RWPE2 (cell line): Measurements from ENCODE around the gene SCLT1.
"Not testable (repeated sequence)": the region's sequence is repeated elsewhere in the genome, so short reads cannot be mapped to it uniquely, and the experiment has no call there.

Experiments used
- ATAC-seq: fragments of 200-7000 bp; cut with Tn5 transposase; 3 replicates; pipeline ENCODE4 v1.9.1; 2021; ENCODE audit warnings: low read depth
- DNase-seq: peaks from one replicate; pipeline ENCODE4 v3.0.0-alpha.2; 2020; ENCODE audit warnings: low spot score
- H3K27ac ChIP-seq: fragments of 450-650 bp; 2 replicates; pipeline ENCODE4 v1.5.1; 2017; ENCODE audit warnings: mild to moderate bottlenecking; ENCODE audit not compliant: poor library complexity, severe bottlenecking
- H3K27me3 ChIP-seq: fragments of 250-450 bp; sonication (Bioruptor Pico); 2 replicates; pipeline ENCODE4 v1.5.1; 2021; ENCODE audit warnings: mild to moderate bottlenecking, moderate library complexity; ENCODE audit not compliant: insufficient read depth, poor library complexity, severe bottlenecking
- H3K36me3 ChIP-seq: fragments of 250-450 bp; sonication (Bioruptor Pico); 2 replicates; pipeline ENCODE4 v1.5.1; 2020; ENCODE audit warnings: low read depth, mild to moderate bottlenecking, moderate library complexity
- H3K4me1 ChIP-seq: fragments of 250-450 bp; sonication (Bioruptor Pico); 2 replicates; pipeline ENCODE4 v1.5.1; 2021; ENCODE audit warnings: mild to moderate bottlenecking, moderate library complexity; ENCODE audit not compliant: insufficient read depth, poor library complexity, severe bottlenecking
- H3K4me3 ChIP-seq: fragments of 250-450 bp; sonication (Bioruptor Pico); 2 replicates; pipeline ENCODE4 v1.5.1; 2021; ENCODE audit warnings: mild to moderate bottlenecking, moderate library complexity; ENCODE audit not compliant: severe bottlenecking
- H3K9me3 ChIP-seq: fragments of 250-450 bp; sonication (Bioruptor Pico); 2 replicates; pipeline ENCODE4 v1.5.1; 2021; ENCODE audit warnings: mild to moderate bottlenecking, moderate library complexity; ENCODE audit not compliant: severe bottlenecking
- TF ChIP-seq, protein P1 (sequence below): fragments of 450-650 bp; IDR thresholded peaks from one replicate; pipeline ENCODE4 v1.5.1; 2017; ENCODE audit warnings: mild to moderate bottlenecking, moderate library complexity; ENCODE audit not compliant: poor library complexity, severe bottlenecking

SCLT1 gene

DNA sequence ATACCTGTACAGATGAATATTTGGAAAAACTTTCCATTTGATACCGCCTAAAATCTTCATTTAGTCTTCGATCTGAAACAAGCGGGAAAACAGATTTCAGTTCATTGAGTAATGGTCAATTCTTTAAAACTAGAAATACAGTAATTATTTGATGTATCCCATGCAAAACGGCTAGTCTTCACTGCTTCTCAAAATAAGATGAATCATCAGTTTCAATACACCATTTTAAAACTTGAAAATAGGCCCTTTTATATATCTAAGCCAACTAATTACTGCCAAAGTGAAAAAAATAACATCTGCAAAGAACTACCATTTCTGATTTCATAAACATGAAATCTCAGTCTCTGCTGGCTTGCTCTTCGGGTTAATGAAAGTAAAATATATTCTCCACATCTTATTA lies 11.0 kb downstream of the SCLT1 start:
- H3K36me3 ChIP-seq, result peaks cover 21% of the 10 kb centered on the region
- H3K27me3 ChIP-seq, result no peaks in the 10 kb centered on the region
- no peaks in the 10 kb centered on the region for H3K4me1 ChIP-seq
- TF ChIP-seq, protein P1, sequence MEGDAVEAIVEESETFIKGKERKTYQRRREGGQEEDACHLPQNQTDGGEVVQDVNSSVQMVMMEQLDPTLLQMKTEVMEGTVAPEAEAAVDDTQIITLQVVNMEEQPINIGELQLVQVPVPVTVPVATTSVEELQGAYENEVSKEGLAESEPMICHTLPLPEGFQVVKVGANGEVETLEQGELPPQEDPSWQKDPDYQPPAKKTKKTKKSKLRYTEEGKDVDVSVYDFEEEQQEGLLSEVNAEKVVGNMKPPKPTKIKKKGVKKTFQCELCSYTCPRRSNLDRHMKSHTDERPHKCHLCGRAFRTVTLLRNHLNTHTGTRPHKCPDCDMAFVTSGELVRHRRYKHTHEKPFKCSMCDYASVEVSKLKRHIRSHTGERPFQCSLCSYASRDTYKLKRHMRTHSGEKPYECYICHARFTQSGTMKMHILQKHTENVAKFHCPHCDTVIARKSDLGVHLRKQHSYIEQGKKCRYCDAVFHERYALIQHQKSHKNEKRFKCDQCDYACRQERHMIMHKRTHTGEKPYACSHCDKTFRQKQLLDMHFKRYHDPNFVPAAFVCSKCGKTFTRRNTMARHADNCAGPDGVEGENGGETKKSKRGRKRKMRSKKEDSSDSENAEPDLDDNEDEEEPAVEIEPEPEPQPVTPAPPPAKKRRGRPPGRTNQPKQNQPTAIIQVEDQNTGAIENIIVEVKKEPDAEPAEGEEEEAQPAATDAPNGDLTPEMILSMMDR, result no peak
- no peak overlapping the region for H3K4me3 ChIP-seq
- peaks cover 4% of the 10 kb centered on the region for H3K9me3 ChIP-seq
- no peak for DNase-seq
- no peak for ATAC-seq
- no peak overlapping the region for H3K27ac ChIP-seq

DNA sequence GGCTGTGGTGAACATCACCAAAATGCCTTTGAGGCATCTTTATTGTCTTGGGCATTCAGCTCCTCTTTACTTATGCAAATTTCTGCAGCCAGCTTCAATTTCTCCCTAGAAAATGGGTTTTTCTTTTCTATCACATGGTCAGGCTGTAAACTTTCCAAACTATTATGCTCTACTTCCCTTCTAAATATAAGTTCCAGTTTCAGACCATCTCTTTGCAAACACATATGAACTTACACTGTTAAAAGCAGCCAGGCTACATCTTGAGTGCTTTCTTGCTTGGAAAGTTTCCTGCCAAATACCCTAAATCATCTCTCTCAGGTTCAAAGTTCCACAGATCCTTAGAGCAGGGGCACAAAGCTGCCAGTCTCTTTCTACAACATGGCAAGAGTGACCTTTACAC lies 13.2 kb downstream of the SCLT1 start:
- TF ChIP-seq, protein P1, result no peak
- Histone ChIP-seq H3K36me3 (peaks cover 21% of the 10 kb centered on the region), H3K27me3 (no peaks in the 10 kb centered on the region), H3K27ac (no peak overlapping the region), H3K9me3 (no peaks in the 10 kb centered on the region), H3K4me1 (no peaks in the 10 kb centered on the region), H3K4me3 (no peak overlapping the region)
- DNase-seq (no peak), ATAC-seq (no peak)

DNA sequence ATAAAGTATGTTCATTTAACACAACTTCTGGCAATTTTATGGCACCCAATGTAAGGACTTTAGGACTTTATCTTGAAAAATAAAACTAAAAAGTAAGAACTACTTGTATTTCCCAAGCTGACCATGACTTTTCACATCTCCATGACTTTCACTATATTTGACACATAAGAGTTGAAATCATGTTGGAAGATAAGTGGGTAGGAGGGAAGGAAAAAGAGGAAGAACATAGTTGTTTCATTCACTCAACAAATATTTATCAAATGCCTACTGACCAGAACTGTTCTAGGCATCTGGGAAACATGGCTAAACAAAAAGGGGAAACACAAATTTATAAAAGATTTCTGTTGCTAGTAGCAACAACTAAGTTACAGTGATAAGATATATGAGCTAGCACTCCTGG lies 16.0 kb downstream of the SCLT1 start:
- H3K4me1 ChIP-seq, result no peaks in the 10 kb centered on the region
- H3K27ac ChIP-seq, result no peak overlapping the region
- H3K9me3 ChIP-seq, result no peaks in the 10 kb centered on the region
- H3K27me3 ChIP-seq, result no peaks in the 10 kb centered on the region
- TF ChIP-seq, protein P1, result no peak
- DNase-seq (no peak), ATAC-seq (no peak)
- H3K4me3 ChIP-seq, result no peak overlapping the region
- peaks cover 30% of the 10 kb centered on the region for H3K36me3 ChIP-seq

DNA sequence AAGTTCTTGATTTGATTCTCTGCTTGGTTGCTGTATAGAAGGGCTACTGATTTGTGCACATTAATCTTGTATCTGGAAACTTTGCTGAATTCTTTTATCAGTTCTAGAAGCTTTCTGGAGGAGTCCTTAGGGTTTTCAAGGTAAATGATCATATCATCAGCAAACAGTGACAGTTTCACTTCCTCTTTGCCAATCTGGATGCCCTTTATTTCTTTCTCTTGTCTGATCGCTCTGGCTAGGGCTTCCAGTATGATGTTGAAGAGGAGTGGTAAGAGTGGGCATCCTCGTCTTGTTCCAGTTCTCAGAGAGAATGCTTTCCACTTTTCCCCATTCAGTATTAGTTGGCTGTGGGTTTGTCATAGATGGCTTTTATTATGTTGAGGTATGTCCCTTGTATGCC lies 23.8 kb downstream of the SCLT1 start:
- H3K9me3 ChIP-seq, H3K27me3 ChIP-seq, ATAC-seq, DNase-seq, H3K4me1 ChIP-seq, H3K4me3 ChIP-seq, H3K27ac ChIP-seq: not testable (repeated sequence)
- peaks cover 23% of the 10 kb centered on the region for H3K36me3 ChIP-seq

DNA sequence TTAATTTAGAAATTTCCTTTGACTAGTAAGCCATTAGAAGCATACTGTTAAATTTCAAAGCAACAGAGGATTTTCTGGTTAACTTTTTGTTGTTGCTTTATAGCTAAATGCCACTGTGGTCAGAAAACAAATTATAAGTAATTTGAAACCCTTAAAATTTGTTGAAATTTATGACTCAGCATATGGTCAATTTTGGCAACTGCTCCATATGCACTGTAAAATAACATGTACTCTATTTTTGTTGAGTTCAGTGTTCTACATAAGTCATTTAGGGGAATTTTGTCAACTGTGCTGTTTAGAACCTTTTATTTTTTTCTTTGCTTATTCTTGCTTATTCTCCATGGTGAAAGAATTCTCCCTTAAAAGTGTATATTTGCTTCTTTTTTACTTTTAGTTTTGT lies 28.6 kb downstream of the SCLT1 start:
- H3K27me3 ChIP-seq, result no peaks in the 10 kb centered on the region
- peaks cover 13% of the 10 kb centered on the region for H3K36me3 ChIP-seq
- ATAC-seq (no peak), DNase-seq (no peak)
- TF ChIP-seq, protein P1, result no peak
- H3K9me3 ChIP-seq, result peaks cover 14% of the 10 kb centered on the region
- no peak overlapping the region for H3K27ac ChIP-seq
- H3K4me3 ChIP-seq, result no peak overlapping the region
- H3K4me1 ChIP-seq, result no peaks in the 10 kb centered on the region
